Activated CD4-positive, alpha-beta T cell treated with anti-CD3 and anti-CD28 coated beads for 36 hours (primary cell): ENCODE data around the gene ADAMTS6. TPM values are rescaled to one million over a fixed set of nuclear protein-coding genes. Genes with fewer than 3 reads are reported as not detected.
"Not testable (repeated sequence)": the region's sequence is repeated elsewhere in the genome, so short reads cannot be mapped to it uniquely, and the experiment has no call there.

ENCODE experiments used
- ATAC-seq: fragments of 200-7000 bp; cut with Tn5 transposase; one replicate; pipeline ENCODE4 v1.10.0; 2021; ENCODE audit warnings: mild to moderate bottlenecking, moderate library complexity
- CTCF ChIA-PET: fragments of 350-600 bp; sonication (Branson Sonifier 250); formaldehyde crosslinking; loops from one replicate; lab custom pipeline; 2021; ENCODE audit warnings: antibody characterized with exemption; lab: Charles Lee
- POLR2A ChIA-PET: fragments of 350-600 bp; sonication (Branson Sonifier 250); formaldehyde crosslinking; loops from one replicate; lab custom pipeline; 2021; ENCODE audit warnings: antibody characterized with exemption, inconsistent platforms; lab: Charles Lee
- DNase-seq: peaks from one replicate; pipeline ENCODE4 v3.0.0-alpha.2; 2020
- H3K27ac Mint-ChIP-seq: one replicate; pipeline ENCODE4 v1.8.0; 2021; ENCODE audit warnings: mixed read lengths
- H3K27me3 Mint-ChIP-seq: one replicate; pipeline ENCODE4 v1.8.0; 2021; ENCODE audit warnings: mixed read lengths
- H3K36me3 Mint-ChIP-seq: one replicate; pipeline ENCODE4 v1.8.0; 2021; ENCODE audit warnings: low read depth, mixed read lengths
- H3K4me1 Mint-ChIP-seq: one replicate; pipeline ENCODE4 v1.8.0; 2021; ENCODE audit warnings: mixed read lengths
- H3K4me3 Mint-ChIP-seq: one replicate; pipeline ENCODE4 v1.8.0; 2021; ENCODE audit warnings: mild to moderate bottlenecking, moderate library complexity, mixed read lengths
- H3K9me3 Mint-ChIP-seq: one replicate; pipeline ENCODE4 v1.8.0; 2021; ENCODE audit warnings: low read depth, mixed read lengths
- intact Hi-C, 2 experiments: fragments of 100-400 bp; cut with DNase I in 1 of 2; cut with micrococcal nuclease in 1 of 2; formaldehyde crosslinking; loops; one replicate each; pipeline versions ENCODE4 v1.14.2 to v1.15.1; 2022 to 2024; cut with DNase I, micrococcal nuclease
- total RNA-seq, 2 experiments: library from RNA; stranded (reverse); gene quantifications; one replicate each; pipeline ENCODE4 v1.2.3, GENCODE V29; 2021

The ADAMTS6 gene, protein sequence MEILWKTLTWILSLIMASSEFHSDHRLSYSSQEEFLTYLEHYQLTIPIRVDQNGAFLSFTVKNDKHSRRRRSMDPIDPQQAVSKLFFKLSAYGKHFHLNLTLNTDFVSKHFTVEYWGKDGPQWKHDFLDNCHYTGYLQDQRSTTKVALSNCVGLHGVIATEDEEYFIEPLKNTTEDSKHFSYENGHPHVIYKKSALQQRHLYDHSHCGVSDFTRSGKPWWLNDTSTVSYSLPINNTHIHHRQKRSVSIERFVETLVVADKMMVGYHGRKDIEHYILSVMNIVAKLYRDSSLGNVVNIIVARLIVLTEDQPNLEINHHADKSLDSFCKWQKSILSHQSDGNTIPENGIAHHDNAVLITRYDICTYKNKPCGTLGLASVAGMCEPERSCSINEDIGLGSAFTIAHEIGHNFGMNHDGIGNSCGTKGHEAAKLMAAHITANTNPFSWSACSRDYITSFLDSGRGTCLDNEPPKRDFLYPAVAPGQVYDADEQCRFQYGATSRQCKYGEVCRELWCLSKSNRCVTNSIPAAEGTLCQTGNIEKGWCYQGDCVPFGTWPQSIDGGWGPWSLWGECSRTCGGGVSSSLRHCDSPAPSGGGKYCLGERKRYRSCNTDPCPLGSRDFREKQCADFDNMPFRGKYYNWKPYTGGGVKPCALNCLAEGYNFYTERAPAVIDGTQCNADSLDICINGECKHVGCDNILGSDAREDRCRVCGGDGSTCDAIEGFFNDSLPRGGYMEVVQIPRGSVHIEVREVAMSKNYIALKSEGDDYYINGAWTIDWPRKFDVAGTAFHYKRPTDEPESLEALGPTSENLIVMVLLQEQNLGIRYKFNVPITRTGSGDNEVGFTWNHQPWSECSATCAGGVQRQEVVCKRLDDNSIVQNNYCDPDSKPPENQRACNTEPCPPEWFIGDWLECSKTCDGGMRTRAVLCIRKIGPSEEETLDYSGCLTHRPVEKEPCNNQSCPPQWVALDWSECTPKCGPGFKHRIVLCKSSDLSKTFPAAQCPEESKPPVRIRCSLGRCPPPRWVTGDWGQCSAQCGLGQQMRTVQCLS (N-terminal part only)
- total RNA-seq, result 1 to 10 TPM in 1 of 2 experiments, under 1 TPM in 1; 0.96 to 1.3 TPM

DNA sequence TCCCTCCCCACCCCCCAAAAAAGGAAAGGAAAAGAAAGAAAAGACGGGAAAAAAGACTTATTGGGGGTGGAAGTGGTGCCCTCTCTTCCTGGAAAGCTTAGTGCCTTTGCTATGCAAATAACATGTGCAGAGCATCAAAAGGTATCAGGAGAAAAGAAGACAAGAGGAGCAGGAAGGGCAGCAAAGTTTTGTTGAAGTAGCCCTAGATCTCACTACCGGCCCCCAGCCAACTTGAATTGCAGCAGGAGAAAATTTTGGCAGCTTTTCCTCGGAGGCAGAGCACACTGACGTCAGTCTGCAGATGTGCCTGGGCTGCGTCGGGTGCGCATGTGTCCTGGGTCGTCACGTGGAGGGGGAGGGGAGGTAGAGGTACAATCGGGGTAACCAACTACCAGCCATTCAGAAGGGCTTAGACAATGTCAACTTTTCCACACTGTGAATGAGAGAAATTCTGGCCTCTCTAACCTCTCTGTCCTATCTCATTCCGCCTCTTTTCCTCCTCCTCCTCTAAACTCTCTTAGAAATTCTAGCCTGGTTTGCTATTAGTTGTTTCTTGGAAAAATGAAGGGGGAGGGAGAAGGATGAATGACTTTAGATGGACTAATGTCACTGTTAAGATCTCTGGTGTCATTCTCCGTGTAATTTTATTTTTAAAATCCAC is at the start of gene ADAMTS6:
TSS of gene ADAMTS6 (minus strand) at position 286 of the 661 bp plus-strand sequence. CDS start 8,247 bp downstream, outside the sequence.
- H3K4me1 Mint-ChIP-seq, result peaks cover 10% of the 10 kb centered on the region
- intact Hi-C loops, result loop anchor here (1.0 to 5.0 kb wide), 10 partner anchors 82 to 847 kb away; partner anchors contain the start of genes CENPK (in 1 of the 2), CWC27 (in 1 of the 2), PPWD1 (in 1 of the 2) and SREK1IP1 (in 1 of the 2)
- no peaks in the 10 kb centered on the region for H3K9me3 Mint-ChIP-seq
- no peaks in the 10 kb centered on the region for H3K27me3 Mint-ChIP-seq
- H3K27ac Mint-ChIP-seq, result peak within 1 kb of the TSS; percentile 91
- ChIA-PET POLR2A (interaction anchor here (0.6 kb wide), 1 partner anchor 737 kb away, joined by 3 read pairs; no protein-coding TSS in a partner anchor), CTCF (interaction anchor here (0.6 to 3.0 kb wide), 12 partner anchors 30 to 696 kb away, joined by 3 to 43 read pairs (median 4); no protein-coding TSS in a partner anchor)
- no peaks in the 10 kb centered on the region for H3K36me3 Mint-ChIP-seq
- ATAC-seq (peak; percentile 95), DNase-seq (peak; percentile 90)
- no peak within 1 kb of the TSS for H3K4me3 Mint-ChIP-seq

DNA sequence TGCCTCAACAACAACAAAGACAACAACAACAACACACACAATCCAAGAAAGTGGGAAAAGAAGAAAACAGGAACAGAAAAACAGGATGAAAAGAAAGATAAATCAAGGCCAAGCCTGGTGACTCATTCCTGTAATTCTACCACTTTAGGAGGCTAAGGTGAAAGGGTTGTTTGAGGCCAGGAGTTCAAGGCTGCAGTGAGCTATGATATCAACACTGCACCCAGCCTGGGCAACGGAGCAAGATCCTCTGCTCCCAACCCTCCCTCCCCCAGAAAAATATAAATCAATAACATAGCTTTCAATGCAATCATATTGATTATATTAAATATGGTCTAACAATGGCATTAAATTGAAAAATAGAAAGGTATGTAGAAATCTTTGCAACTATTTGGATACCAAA is 49.2 kb upstream of the ADAMTS6 start:
- no peak overlapping the region for H3K27ac Mint-ChIP-seq
- H3K4me1 Mint-ChIP-seq, result no peaks in the 10 kb centered on the region
- H3K4me3 Mint-ChIP-seq, result no peak overlapping the region
- DNase-seq (no peak), ATAC-seq (no peak)
- intact Hi-C loops, result no loop called here
- ChIA-PET CTCF (no interaction called here), POLR2A (no interaction called here)
- H3K9me3 Mint-ChIP-seq, result no peaks in the 10 kb centered on the region
- H3K27me3 Mint-ChIP-seq, result no peaks in the 10 kb centered on the region
- peaks cover 19% of the 10 kb centered on the region for H3K36me3 Mint-ChIP-seq

DNA sequence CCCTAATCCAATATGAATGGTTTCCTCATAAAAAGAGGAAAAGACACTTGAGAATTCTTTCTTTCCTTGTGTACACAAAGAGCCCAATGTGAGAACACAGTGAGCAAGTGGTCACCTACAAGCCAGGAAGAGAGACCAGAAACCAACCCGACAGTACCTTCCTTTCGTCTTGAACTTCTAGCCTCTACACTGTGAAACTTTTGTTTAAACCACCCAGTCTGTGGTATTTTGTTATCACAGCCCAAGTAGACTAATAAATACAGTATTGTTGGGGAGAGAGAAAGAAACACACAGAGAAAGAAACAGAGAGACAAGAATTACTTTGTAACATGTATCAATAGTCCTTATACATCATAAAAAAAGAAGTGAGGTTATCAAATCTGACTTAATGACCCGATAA is 44.0 kb upstream of the ADAMTS6 start:
- ATAC-seq (no peak), DNase-seq (no peak)
- Mint-ChIP-seq H3K27me3 (no peaks in the 10 kb centered on the region), H3K9me3 (no peaks in the 10 kb centered on the region), H3K4me1 (no peaks in the 10 kb centered on the region), H3K36me3 (peaks cover 28% of the 10 kb centered on the region), H3K4me3 (no peak overlapping the region), H3K27ac (no peak overlapping the region)
- ChIA-PET CTCF (interaction anchor here (0.7 kb wide), 1 partner anchor 741 kb away, joined by 3 read pairs; no protein-coding TSS in a partner anchor), POLR2A (no interaction called here)
- intact Hi-C loops, result no loop called here

DNA sequence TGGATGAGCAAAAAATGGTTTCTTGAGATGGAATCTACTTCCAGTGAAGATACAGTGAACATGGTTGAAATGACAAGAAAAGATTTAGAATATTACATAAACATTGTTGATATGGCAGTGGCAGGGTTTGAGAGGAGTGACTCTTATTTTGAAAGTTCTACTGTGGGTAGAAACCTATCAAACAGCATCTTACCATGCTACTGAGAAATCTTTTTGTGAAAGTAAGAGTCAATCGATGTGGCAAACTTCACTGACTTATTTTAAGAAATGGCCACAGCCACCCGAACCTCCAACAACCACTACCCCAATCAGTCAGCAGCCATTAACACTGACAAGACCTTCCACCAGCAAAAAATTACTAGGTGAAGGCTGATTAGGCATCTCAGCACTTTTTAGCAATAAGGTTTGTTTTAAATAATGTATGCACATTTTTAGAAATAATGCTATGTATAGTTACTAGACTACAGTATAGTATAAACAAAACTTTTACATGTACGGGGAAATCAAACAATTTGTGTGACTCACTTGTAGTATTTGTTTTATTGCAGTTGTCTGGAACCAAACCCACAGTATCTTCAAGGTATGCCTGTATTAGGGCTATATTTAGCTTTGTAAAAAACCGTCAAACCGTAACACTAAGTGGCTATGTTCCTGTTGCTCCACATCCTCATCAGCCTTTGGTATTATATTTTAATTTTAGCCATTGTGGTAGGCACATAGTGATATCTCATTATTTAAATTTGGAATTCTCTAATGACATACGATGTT is 30.6 kb upstream of the ADAMTS6 start:
- H3K36me3 Mint-ChIP-seq, result peaks cover 6% of the 10 kb centered on the region
- H3K9me3 Mint-ChIP-seq, result no peaks in the 10 kb centered on the region
- H3K4me1 Mint-ChIP-seq, result no peaks in the 10 kb centered on the region
- ChIA-PET CTCF (no interaction called here), POLR2A (no interaction called here)
- ATAC-seq (no peak), DNase-seq (no peak)
- no peaks in the 10 kb centered on the region for H3K27me3 Mint-ChIP-seq
- intact Hi-C loops, result no loop called here
- no peak overlapping the region for H3K27ac Mint-ChIP-seq
- no peak overlapping the region for H3K4me3 Mint-ChIP-seq

DNA sequence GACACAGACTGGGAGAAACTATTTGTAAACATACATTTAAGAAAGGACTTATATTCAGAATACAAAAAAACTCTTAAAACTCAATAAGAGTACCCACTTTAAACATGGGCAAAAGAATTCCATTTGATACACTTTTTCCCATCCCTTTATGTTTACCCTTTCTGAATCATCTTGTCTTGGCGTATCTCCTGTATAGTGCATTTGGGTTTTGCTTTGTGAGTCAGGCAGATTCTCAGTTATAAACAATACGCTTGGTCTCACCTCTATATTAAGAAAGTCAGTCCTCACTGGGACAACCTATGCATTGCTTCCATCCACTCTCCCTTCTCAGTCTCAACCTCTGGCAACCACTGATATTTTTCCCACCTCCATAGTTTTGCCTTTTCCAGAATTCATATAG is 27.3 kb upstream of the ADAMTS6 start:
- H3K36me3 Mint-ChIP-seq, result peaks cover 4% of the 10 kb centered on the region
- H3K4me3 Mint-ChIP-seq, result no peak overlapping the region
- no peak for ATAC-seq
- POLR2A ChIA-PET, result no interaction called here
- DNase-seq, result no peak
- intact Hi-C loops, result no loop called here
- CTCF ChIA-PET, result no interaction called here
- H3K4me1 Mint-ChIP-seq, result no peaks in the 10 kb centered on the region
- H3K27me3 Mint-ChIP-seq, result no peaks in the 10 kb centered on the region
- H3K9me3 Mint-ChIP-seq, result no peaks in the 10 kb centered on the region
- H3K27ac Mint-ChIP-seq, result no peak overlapping the region

DNA sequence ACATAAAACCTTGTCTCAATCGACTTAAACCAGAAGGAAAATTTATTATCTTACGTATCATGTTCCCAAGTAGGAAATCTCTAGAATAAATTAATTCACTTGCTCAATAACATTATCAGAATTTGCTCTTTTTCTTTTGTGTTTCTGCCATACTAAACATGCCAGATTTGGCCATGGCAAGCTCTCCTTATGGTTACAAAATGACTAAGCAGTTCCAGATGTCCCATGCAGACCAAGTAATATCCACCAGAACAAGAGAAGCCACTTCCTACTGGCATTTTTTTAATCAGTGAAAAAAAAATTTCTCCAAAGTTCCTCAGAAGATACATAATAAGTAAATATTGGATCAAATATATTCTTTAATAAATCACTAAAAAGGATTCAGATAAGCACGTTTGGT is 25.2 kb upstream of the ADAMTS6 start:
- Mint-ChIP-seq H3K27ac (no peak overlapping the region), H3K4me1 (no peaks in the 10 kb centered on the region), H3K9me3 (no peaks in the 10 kb centered on the region), H3K27me3 (no peaks in the 10 kb centered on the region), H3K4me3 (no peak overlapping the region), H3K36me3 (peaks cover 9% of the 10 kb centered on the region)
- no peak for ATAC-seq
- ChIA-PET CTCF (no interaction called here), POLR2A (no interaction called here)
- no peak for DNase-seq
- intact Hi-C loops, result no loop called here

DNA sequence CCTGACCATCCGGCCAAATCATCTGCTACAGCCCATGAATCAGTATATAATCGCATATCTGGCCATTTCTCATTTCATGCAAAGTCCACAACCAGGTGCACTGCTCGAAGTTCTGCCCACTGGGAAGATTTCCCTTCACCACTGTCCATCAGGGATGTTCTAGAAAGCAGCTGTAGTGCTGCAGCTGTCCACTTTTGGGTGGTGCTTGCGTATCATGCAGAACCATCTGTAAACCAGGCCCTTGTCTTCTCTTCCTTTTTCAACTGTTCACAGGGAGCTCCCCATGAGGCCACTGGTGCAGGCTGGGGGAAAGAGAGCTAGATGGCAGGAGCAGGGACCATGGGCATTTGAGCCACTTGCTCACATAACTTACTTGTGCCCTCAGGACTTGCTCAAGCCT is 7.4 kb upstream of the ADAMTS6 start:
- Mint-ChIP-seq H3K4me3 (no peak overlapping the region), H3K9me3 (no peaks in the 10 kb centered on the region), H3K36me3 (no peaks in the 10 kb centered on the region), H3K27ac (no peak overlapping the region), H3K27me3 (no peaks in the 10 kb centered on the region), H3K4me1 (no peaks in the 10 kb centered on the region)
- ATAC-seq, result no peak
- ChIA-PET CTCF (no interaction called here), POLR2A (no interaction called here)
- no peak for DNase-seq
- intact Hi-C loops, result no loop called here

DNA sequence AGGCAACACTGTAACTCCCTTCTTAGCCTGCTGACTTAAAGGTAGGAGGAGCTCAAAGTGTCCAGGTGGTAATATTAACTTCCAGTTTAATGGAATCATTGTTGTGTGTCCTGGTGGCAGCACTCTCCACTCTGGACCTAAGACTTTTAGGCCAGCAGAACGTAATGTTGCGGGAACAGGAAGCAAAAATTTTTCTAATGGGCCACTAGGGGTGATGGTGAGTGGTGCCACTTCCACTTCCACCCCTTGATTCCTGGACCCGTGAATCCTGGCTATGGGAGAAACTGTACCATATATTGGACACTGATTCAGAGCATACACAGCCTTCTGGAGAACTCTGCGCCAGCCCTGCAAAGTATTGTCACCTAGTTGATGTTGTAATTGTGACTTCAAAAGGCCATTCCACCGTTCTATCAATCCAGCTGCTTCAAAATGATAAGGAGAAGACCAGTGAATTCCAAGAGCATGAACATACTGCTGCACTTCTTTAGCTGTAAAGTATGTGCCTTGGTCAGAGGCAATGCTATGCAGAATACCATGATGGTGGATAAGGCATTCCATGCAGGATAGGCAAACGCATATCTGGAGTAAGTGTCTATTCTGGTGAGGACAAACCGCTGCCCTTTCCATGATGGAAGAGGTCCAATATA is 6.4 kb upstream of the ADAMTS6 start:
- ATAC-seq, POLR2A ChIA-PET, H3K36me3 Mint-ChIP-seq, CTCF ChIA-PET, H3K27me3 Mint-ChIP-seq, H3K4me1 Mint-ChIP-seq, H3K4me3 Mint-ChIP-seq, H3K27ac Mint-ChIP-seq, DNase-seq, H3K9me3 Mint-ChIP-seq, intact Hi-C loops: not testable (repeated sequence)

DNA sequence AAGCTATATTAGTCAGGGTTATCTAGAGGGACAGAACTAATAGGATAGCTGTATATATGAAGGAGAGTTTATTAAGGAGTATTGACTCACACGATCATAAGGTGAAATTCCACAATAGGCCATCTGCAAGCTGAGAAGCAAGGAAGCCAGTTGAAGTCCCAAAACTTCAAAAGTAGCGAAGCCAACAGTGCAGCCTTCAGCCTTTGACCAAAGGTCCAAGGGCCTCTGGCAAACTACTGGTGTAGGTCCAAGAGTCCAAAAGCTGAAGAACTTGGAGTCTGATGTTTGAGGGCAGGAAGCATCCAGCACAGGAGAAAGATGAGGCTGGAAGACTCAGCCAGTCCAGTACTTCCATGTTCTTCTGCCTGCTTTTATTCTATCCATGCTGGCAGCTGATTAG is 5.1 kb upstream of the ADAMTS6 start:
- H3K9me3 Mint-ChIP-seq, ATAC-seq, H3K36me3 Mint-ChIP-seq, H3K4me3 Mint-ChIP-seq, POLR2A ChIA-PET, DNase-seq, H3K27me3 Mint-ChIP-seq, H3K4me1 Mint-ChIP-seq, intact Hi-C loops, H3K27ac Mint-ChIP-seq: not testable (repeated sequence)
- CTCF ChIA-PET, result interaction anchor here (0.7 to 1.0 kb wide), 3 partner anchors 382 to 734 kb away, joined by 3 to 4 read pairs (median 3); no protein-coding TSS in a partner anchor

DNA sequence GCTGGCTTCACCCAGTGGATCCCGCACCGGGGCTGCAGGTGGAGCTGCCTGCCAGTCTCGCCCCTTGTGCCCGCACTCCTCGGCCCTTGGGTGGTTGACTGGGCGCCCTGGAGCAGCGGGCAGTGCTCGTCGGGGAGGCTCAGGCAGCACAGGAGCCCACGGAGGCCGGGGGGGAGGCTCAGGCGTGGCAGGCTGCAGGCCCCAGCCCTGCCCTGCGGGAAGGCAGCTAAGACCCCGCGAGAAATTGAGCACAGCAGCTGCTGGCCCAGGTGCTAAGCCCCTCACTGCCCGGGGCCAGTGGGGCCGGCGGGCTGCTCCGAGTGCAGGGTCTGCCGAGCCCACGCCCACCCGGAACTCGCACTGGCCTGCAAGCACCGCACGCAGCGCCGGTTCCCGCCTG is 3.7 kb upstream of the ADAMTS6 start:
- no peak for DNase-seq
- Mint-ChIP-seq H3K27me3 (no peaks in the 10 kb centered on the region), H3K4me3 (no peak overlapping the region), H3K36me3 (no peaks in the 10 kb centered on the region), H3K4me1 (peaks cover 10% of the 10 kb centered on the region), H3K27ac (no peak overlapping the region), H3K9me3 (no peaks in the 10 kb centered on the region)
- ChIA-PET POLR2A (no interaction called here), CTCF (interaction anchor here (0.6 to 0.8 kb wide), 2 partner anchors 89 to 675 kb away, joined by 3 to 4 read pairs; no protein-coding TSS in a partner anchor)
- no peak for ATAC-seq
- intact Hi-C loops, result no loop called here
